Smooth muscle cell (in vitro differentiated cells): Measurements from ENCODE around the gene SERPINA7. TPM values are rescaled to one million over a fixed set of nuclear protein-coding genes. Genes with fewer than 3 reads are reported as not detected.
A peak's percentile ranks its signal among the peaks of the same experiment; 100 is the strongest.
"Not testable (repeated sequence)": the region's sequence is repeated elsewhere in the genome, so short reads cannot be mapped to it uniquely, and the experiment has no call there.

ENCODE experiments used
- DNase-seq: peaks from one replicate; lab custom pipeline; 2025; ENCODE audit not compliant: unreplicated experiment; lab: John Stamatoyannopoulos, UW
- H2AFZ ChIP-seq: fragments of 200-600 bp; sonication (generic); 2 replicates; pipeline ENCODE4 v1.6.0; 2016; ENCODE audit warnings: antibody characterized with exemption, low read depth, mild to moderate bottlenecking
- H3F3A ChIP-seq: fragments of 200-600 bp; sonication (generic); 2 replicates; pipeline ENCODE4 v1.6.0; 2017; ENCODE audit warnings: antibody characterized with exemption, low read depth
- H3K27ac ChIP-seq: fragments of 200-600 bp; sonication (generic); 2 replicates; pipeline ENCODE4 v1.5.1; 2016; ENCODE audit warnings: low read depth, mild to moderate bottlenecking
- H3K27me3 ChIP-seq: fragments of 200-600 bp; sonication (generic); 2 replicates; pipeline ENCODE4 v1.6.1; 2016; ENCODE audit warnings: low read depth, mild to moderate bottlenecking
- H3K36me3 ChIP-seq: fragments of 200-600 bp; sonication (generic); 2 replicates; pipeline ENCODE4 v1.5.1; 2016; ENCODE audit warnings: low read depth
- H3K4me1 ChIP-seq: fragments of 200-600 bp; sonication (generic); 2 replicates; pipeline ENCODE4 v1.5.1; 2016; ENCODE audit warnings: low read depth
- H3K4me2 ChIP-seq: fragments of 200-600 bp; sonication (generic); 2 replicates; pipeline ENCODE4 v1.6.0; 2016; ENCODE audit warnings: mild to moderate bottlenecking
- H3K4me3 ChIP-seq: fragments of 200-600 bp; sonication (generic); 2 replicates; pipeline ENCODE4 v1.5.1; 2016; ENCODE audit warnings: mild to moderate bottlenecking
- H3K79me2 ChIP-seq: fragments of 200-600 bp; sonication (generic); 2 replicates; pipeline ENCODE4 v1.6.0; 2016; ENCODE audit warnings: low read depth, mild to moderate bottlenecking
- H3K9ac ChIP-seq: fragments of 200-600 bp; sonication (generic); 2 replicates; pipeline ENCODE4 v1.6.0; 2016; ENCODE audit warnings: low read depth
- H3K9me3 ChIP-seq: fragments of 200-600 bp; sonication (generic); replicated peaks from 2 replicates; pipeline ENCODE4 v1.5.1; 2016; ENCODE audit warnings: low read depth
- H4K20me1 ChIP-seq: fragments of 200-600 bp; sonication (generic); 2 replicates; pipeline ENCODE4 v1.6.0; 2016; ENCODE audit warnings: low read depth
- CTCF ChIP-seq: fragments of 200-600 bp; sonication (generic); IDR thresholded peaks from 2 replicates; pipeline ENCODE4 v1.5.1; 2017; ENCODE audit warnings: borderline replicate concordance, mild to moderate bottlenecking, antibody characterized with exemption; ENCODE audit not compliant: insufficient read depth, poor library complexity, severe bottlenecking
- WGBS: methylation state at CpG from one replicate; pipeline ENCODE4 v1.1.7; 2016; ENCODE audit warnings: low lambda C conversion rate; 5-methylcytosine and 5-hydroxymethylcytosine counted together
- polyA plus RNA-seq: library from polyadenylated mRNA; unstranded; fragments of >200 nt; fragmentation: Nextera tagmentation; extraction: Ambion mirVana; gene quantifications from 2 replicates; pipeline ENCODE4 v1.2.1, GENCODE V29; 2016
- total RNA-seq: library from RNA; depleted of rRNA; stranded (reverse); fragments of >200 nt; gene quantifications from 2 replicates; pipeline ENCODE4 v1.2.3, GENCODE V29; 2014

SERPINA7 gene
- total and polyA plus RNA-seq, 2 experiments from 2014 or later, result not detected

DNA sequence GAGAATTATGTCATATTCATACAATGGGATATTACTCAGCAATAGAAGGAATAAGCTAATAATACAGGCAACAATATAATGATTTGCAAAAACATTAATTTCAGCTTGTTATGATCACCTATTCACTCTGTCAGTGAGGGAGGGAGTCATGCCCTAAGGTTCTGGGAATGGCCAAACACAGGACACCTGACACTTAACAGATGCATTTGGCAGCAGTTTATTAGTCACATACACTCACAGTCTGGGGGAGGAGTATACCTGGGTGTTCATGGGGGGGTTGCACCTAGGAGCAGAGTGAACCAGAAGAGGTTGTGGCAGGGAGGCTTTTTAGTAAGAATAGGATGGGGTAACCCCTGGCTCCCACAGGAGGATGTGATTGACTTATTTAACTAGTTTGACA, 38.3 kb downstream of the SERPINA7 start:
- no peaks in the 10 kb centered on the region for H3K9me3 ChIP-seq
- H3K36me3 ChIP-seq, result no peaks in the 10 kb centered on the region
- H4K20me1 ChIP-seq, result no peaks in the 10 kb centered on the region
- no peak overlapping the region for H2AFZ ChIP-seq
- no peaks in the 10 kb centered on the region for H3K79me2 ChIP-seq
- no peaks in the 10 kb centered on the region for H3K4me1 ChIP-seq
- H3K9ac ChIP-seq, result no peak overlapping the region
- DNase-seq, result no peak
- no peak overlapping the region for H3K4me3 ChIP-seq
- TF ChIP-seq CTCF, result no peak
- H3K27me3 ChIP-seq, result no peaks in the 10 kb centered on the region
- H3K4me2 ChIP-seq, result no peak overlapping the region
- peak overlapping the region; percentile 24 for H3K27ac ChIP-seq
- no peaks in the 10 kb centered on the region for H3F3A ChIP-seq

GRCh38 chrX:105999294-105999693, 39.2 kb downstream of the SERPINA7 start:
- Histone ChIP-seq H2AFZ (no peak overlapping the region), H3K4me1 (no peaks in the 10 kb centered on the region), H3K9me3 (no peaks in the 10 kb centered on the region), H3K79me2 (no peaks in the 10 kb centered on the region), H3F3A (no peaks in the 10 kb centered on the region), H4K20me1 (no peaks in the 10 kb centered on the region), H3K27ac (no peak overlapping the region), H3K4me3 (no peak overlapping the region), H3K27me3 (no peaks in the 10 kb centered on the region), H3K9ac (no peak overlapping the region), H3K36me3 (no peaks in the 10 kb centered on the region), H3K4me2 (no peak overlapping the region)
- TF ChIP-seq CTCF, result no peak
- no peak for DNase-seq
- WGBS, result 41% methylated on average over 1 of the region's 1 CpG

DNA sequence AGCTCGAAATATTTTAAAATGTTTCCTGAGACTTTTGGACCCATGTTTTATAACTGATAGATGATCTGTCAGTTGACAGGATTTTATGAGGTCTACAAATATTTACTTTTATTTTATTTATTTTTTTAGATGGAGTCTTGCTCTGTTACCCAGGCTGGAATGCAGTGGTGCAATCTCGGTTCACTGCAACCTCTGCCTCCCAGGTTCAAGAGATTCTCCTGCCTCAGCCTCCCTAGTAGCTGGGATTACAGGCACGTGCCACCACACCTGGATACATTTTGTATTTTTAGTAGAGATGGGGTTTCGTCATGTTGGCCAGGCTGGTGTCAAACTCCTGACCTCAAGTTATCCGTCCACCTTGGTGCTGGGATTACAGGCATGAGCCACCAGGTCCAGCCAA, 50.0 kb downstream of the SERPINA7 start:
- H3K4me1 ChIP-seq, DNase-seq, H3K9ac ChIP-seq, H3K27ac ChIP-seq, H3K36me3 ChIP-seq, H3F3A ChIP-seq, H3K27me3 ChIP-seq, H3K4me2 ChIP-seq, H3K79me2 ChIP-seq, H2AFZ ChIP-seq, H3K9me3 ChIP-seq, H4K20me1 ChIP-seq, H3K4me3 ChIP-seq: not testable (repeated sequence)
- 65% methylated on average over 5 of the region's 5 CpGs for WGBS

Other genes starting within 250 kb of the SERPINA7 start
- gene NRK, start 216.2 kb downstream of the SERPINA7 start, total RNA-seq, result 1.8 and 4.0 TPM in 2 replicates
- 0.55 and 1.7 TPM in 2 replicates for gene NRK, start 216.2 kb downstream of the SERPINA7 start, polyA plus RNA-seq
- gene PWWP3B, start 129.6 kb upstream of the SERPINA7 start, total RNA-seq, result 4.4 and 7.3 TPM in 2 replicates
- 0.46 and 1.2 TPM in 2 replicates for gene PWWP3B, start 129.6 kb upstream of the SERPINA7 start, polyA plus RNA-seq